Measurements from ENCODE around the gene C7.

DNA sequence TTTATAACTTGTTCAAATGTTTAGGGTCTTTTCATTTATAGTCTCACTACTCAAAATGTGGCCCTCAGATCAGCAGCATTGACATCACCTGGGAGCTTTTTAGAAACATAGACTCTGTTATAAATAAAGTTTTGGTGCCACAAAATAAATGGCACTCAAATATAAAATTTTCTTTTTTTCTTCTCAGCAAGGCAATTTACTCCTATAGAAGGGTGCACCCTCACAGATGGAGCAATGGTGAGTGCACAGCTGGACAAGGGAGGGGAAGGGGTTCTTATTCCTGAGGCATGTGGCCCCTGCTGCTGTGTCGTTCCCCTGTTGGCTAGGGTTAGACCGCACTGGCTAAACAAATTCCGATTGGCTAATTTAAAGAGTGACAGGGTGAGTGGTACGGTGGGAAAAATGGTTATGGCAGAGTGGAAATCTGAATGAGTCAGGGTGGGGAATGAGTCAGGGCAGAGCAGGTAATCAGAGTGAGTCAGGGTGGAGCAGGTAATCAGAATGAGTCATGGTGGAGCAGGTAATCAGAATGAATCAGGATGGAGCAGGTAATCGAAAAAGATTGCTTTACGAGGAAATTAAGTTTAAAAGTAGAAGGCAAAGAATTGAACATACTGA, 31.8 kb upstream of the C7 start:
- TF ChIP-seq POLR2A (IDR thresholded peaks at IDR 0.05; ENCODE audit: low read depth, low read length) (no peak), POLR2AphosphoS5 (IDR thresholded peaks at IDR 0.05; ENCODE audit: low read depth, low read length) (no peak), TAF1 (IDR thresholded peaks at IDR 0.05; ENCODE audit: borderline replicate concordance, low read depth, low read length) (no peak)

Measured in GM12892 (cell line).